ENCODE measurements around the gene ODR4.
"Not testable (repeated sequence)": the region's sequence is repeated elsewhere in the genome, so short reads cannot be mapped to it uniquely, and the experiment has no call there.

The ODR4 gene

GRCh38 chr1:186375152-186375928 is at the start of gene ODR4, which contains the start of gene TPR:
TSS of gene ODR4 (plus strand) at chr1:186375838. CDS start at chr1:186379786, 3,948 bp downstream.
TSS of gene TPR (minus strand) at chr1:186375253. CDS start at chr1:186375028, 225 bp downstream.
- peak; percentile 98 for DNase-seq

GRCh38 chr1:186326009-186326408 is 49.6 kb upstream of the ODR4 start:
- DNase-seq, result no peak

GRCh38 chr1:186327331-186327730 is 48.3 kb upstream of the ODR4 start:
- no peak for DNase-seq

- DNase-seq, result no peak
These were observed 44.9 kb upstream of the ODR4 start for GRCh38 chr1:186330758-186331157.

GRCh38 chr1:186337554-186337953 is 38.1 kb upstream of the ODR4 start:
- no peak for DNase-seq

- no peak for DNase-seq
These were observed 34.9 kb upstream of the ODR4 start for GRCh38 chr1:186340772-186341171.

GRCh38 chr1:186347837-186348691 is 27.6 kb upstream of the ODR4 start:
- DNase-seq, result not testable (repeated sequence)

GRCh38 chr1:186374303-186375151 is 1.1 kb upstream of the ODR4 start:
- DNase-seq, result peak; percentile 57

GRCh38 chr1:186375929-186376319 is 286 bp downstream of the ODR4 start:
- DNase-seq, result no peak

GRCh38 chr1:186386725-186387383 is 11.2 kb downstream of the ODR4 start:
- DNase-seq, result no peak

GRCh38 chr1:186390925-186391324 is 15.3 kb downstream of the ODR4 start:
- no peak for DNase-seq

GRCh38 chr1:186391841-186392240 is 16.2 kb downstream of the ODR4 start:
- peak; percentile 11 for DNase-seq

GRCh38 chr1:186392711-186393110 is 17.1 kb downstream of the ODR4 start:
- not testable (repeated sequence) for DNase-seq

GRCh38 chr1:186401446-186401845 is 25.8 kb downstream of the ODR4 start:
- not testable (repeated sequence) for DNase-seq

GRCh38 chr1:186403632-186404031 is 28.0 kb downstream of the ODR4 start:
- DNase-seq, result no peak

GRCh38 chr1:186404454-186405051 is 28.9 kb downstream of the ODR4 start:
- peak; percentile 62 for DNase-seq

- DNase-seq, result no peak
These were observed 33.5 kb downstream of the ODR4 start for GRCh38 chr1:186409091-186409490.

- DNase-seq, result no peak
These were observed 37.7 kb downstream of the ODR4 start for GRCh38 chr1:186413319-186413718.

- DNase-seq, result no peak
These were observed 42.9 kb downstream of the ODR4 start for GRCh38 chr1:186418503-186418902.

- no peak for DNase-seq
These were observed 44.7 kb downstream of the ODR4 start for GRCh38 chr1:186420311-186420710.

- no peak for DNase-seq
These were observed 45.3 kb downstream of the ODR4 start for GRCh38 chr1:186420923-186421322.

- DNase-seq, result no peak
These were observed 45.8 kb downstream of the ODR4 start for GRCh38 chr1:186421446-186421845.

Data from CD4-positive, alpha-beta T cell treated with Interleukin-21 for 1 hour (primary cell).